Activated naive CD4-positive, alpha-beta T cell treated with Interleukin-2 at 50 U/mL for 16 hours (primary cell): ENCODE results near the gene OR10G2.
"Not testable (repeated sequence)": the region's sequence is repeated elsewhere in the genome, so short reads cannot be mapped to it uniquely, and the experiment has no call there.

Experiments used
- DNase-seq: peaks from one replicate; pipeline ENCODE4 v3.0.0-alpha.2; 2020

Gene OR10G2

GRCh38 chr14:21634840-21635239 is at the start of gene OR10G2:
Gene OR10G2 (minus strand): TSS chr14:21634940. CDS start chr14:21634842, 98 bp downstream.
- DNase-seq = no peak

GRCh38 chr14:21680072-21680471 is 45.3 kb upstream of the OR10G2 start:
- no peak for DNase-seq

- DNase-seq = no peak
These were observed 40.8 kb upstream of the OR10G2 start for GRCh38 chr14:21675566-21675965.

GRCh38 chr14:21673718-21674117 is 39.0 kb upstream of the OR10G2 start, which contains the start of gene OR4E1:
Gene OR4E1 (minus strand): TSS chr14:21673818. CDS start chr14:21670935, 2,883 bp downstream.
- DNase-seq = no peak

- no peak for DNase-seq
These were observed 37.4 kb upstream of the OR10G2 start for GRCh38 chr14:21672116-21672515.

- no peak for DNase-seq
These were observed 36.6 kb upstream of the OR10G2 start for GRCh38 chr14:21671371-21671770.

GRCh38 chr14:21669284-21669683 is 34.5 kb upstream of the OR10G2 start:
- no peak for DNase-seq

GRCh38 chr14:21668377-21668776 is 33.6 kb upstream of the OR10G2 start:
- no peak for DNase-seq

GRCh38 chr14:21656980-21657379 is 22.2 kb upstream of the OR10G2 start:
- no peak for DNase-seq

- DNase-seq = no peak
These were observed 19.5 kb upstream of the OR10G2 start for GRCh38 chr14:21654215-21654614.

GRCh38 chr14:21653331-21653885 is 18.7 kb upstream of the OR10G2 start, which contains the start of gene OR4E2:
Gene OR4E2 (plus strand): TSS chr14:21653835. CDS start chr14:21665083, 11,248 bp downstream.
- no peak for DNase-seq

- DNase-seq = no peak
These were observed 17.6 kb upstream of the OR10G2 start for GRCh38 chr14:21652209-21652808.

GRCh38 chr14:21647380-21647779 is 12.6 kb upstream of the OR10G2 start:
- no peak for DNase-seq

GRCh38 chr14:21643407-21643806 is 8.7 kb upstream of the OR10G2 start:
- no peak for DNase-seq

GRCh38 chr14:21642683-21643082 is 7.9 kb upstream of the OR10G2 start:
- DNase-seq = no peak

- DNase-seq = no peak
These were observed 3.7 kb downstream of the OR10G2 start for GRCh38 chr14:21631084-21631483.

GRCh38 chr14:21630503-21630902 is 4.2 kb downstream of the OR10G2 start:
- DNase-seq = not testable (repeated sequence)

- DNase-seq = no peak
These were observed 8.1 kb downstream of the OR10G2 start for GRCh38 chr14:21626491-21627230.

GRCh38 chr14:21617614-21618013 is 17.1 kb downstream of the OR10G2 start:
- no peak for DNase-seq

- DNase-seq = no peak
These were observed 20.5 kb downstream of the OR10G2 start for GRCh38 chr14:21614240-21614639.

- no peak for DNase-seq
These were observed 22.4 kb downstream of the OR10G2 start for GRCh38 chr14:21612324-21612723.

GRCh38 chr14:21602181-21602580 is 32.6 kb downstream of the OR10G2 start:
- DNase-seq = not testable (repeated sequence)

- no peak for DNase-seq
These were observed 45.4 kb downstream of the OR10G2 start for GRCh38 chr14:21589317-21589716.
